ENCODE measurements around the gene DYTN.

- no peak for TF ChIP-seq CTCF (IDR thresholded peaks at IDR 0.05)
- no peak for TF ChIP-seq POLR2A (IDR thresholded peaks at IDR 0.05)
These were observed 99.2 kb downstream of the DYTN start for GRCh38 chr2:206619011-206619410.
